HepG2 (cell line): ENCODE results near the gene CAMK2N2. TPM values are rescaled to one million over a fixed set of nuclear protein-coding genes. Genes with fewer than 3 reads are reported as not detected.

ENCODE experiments used
- HMG20B ChIP-seq: conservative IDR thresholded peaks from 2 replicates; pipeline ENCODE4 v1.6.1; 2016; ENCODE audit warnings: missing genetic modification reagents, missing compliant biosample characterization
- HOMEZ ChIP-seq: IDR thresholded peaks from 2 replicates; pipeline ENCODE4 v1.6.1; 2016; ENCODE audit warnings: low read depth
- MEIS1 ChIP-seq: sonication (generic); formaldehyde crosslinking; IDR thresholded peaks from 2 replicates; pipeline ENCODE4 v1.9.0; 2021; ENCODE audit warnings: mild to moderate bottlenecking, missing genetic modification reagents, moderate library complexity, borderline replicate concordance
- PREB ChIP-seq: sonication (generic); formaldehyde crosslinking; IDR thresholded peaks from 2 replicates; pipeline ENCODE4 v1.4.0; 2020; ENCODE audit warnings: missing genetic modification reagents
- PRMT3 ChIP-seq: sonication (generic); formaldehyde crosslinking; IDR thresholded peaks from 2 replicates; pipeline ENCODE4 v1.8.1; 2022; ENCODE audit warnings: low read depth, mild to moderate bottlenecking, moderate library complexity, missing genetic modification reagents, borderline replicate concordance
- RBAK ChIP-seq: sonication (generic); formaldehyde crosslinking; IDR thresholded peaks from 2 replicates; pipeline ENCODE4 v1.5.1; 2020; ENCODE audit warnings: mild to moderate bottlenecking, missing genetic modification reagents
- SMAD3 ChIP-seq: sonication (generic); formaldehyde crosslinking; IDR thresholded peaks from 2 replicates; pipeline ENCODE4 v1.4.0; 2020; ENCODE audit warnings: missing genetic modification reagents
- SPEN ChIP-seq: sonication (generic); formaldehyde crosslinking; IDR thresholded peaks from 2 replicates; pipeline ENCODE4 v1.5.1; 2020; ENCODE audit warnings: low read depth, mild to moderate bottlenecking, missing genetic modification reagents
- XBP1 ChIP-seq: sonication (generic); formaldehyde crosslinking; IDR thresholded peaks from 2 replicates; pipeline ENCODE4 v1.5.0; 2020; ENCODE audit warnings: missing genetic modification reagents
- ZNF205 ChIP-seq: IDR thresholded peaks from 2 replicates; pipeline ENCODE4 v1.6.1; 2018; ENCODE audit warnings: missing biosample characterization, missing genetic modification reagents
- ZNF414 ChIP-seq: sonication (generic); formaldehyde crosslinking; IDR thresholded peaks from 2 replicates; pipeline ENCODE4 v1.5.0; 2020; ENCODE audit warnings: missing genetic modification reagents
- ZNF644 ChIP-seq: IDR thresholded peaks from 2 replicates; pipeline ENCODE4 v1.6.1; 2016; ENCODE audit warnings: low read depth
- ZNF761 ChIP-seq: sonication (generic); formaldehyde crosslinking; conservative IDR thresholded peaks from 2 replicates; pipeline ENCODE4 v1.4.0; 2020; ENCODE audit warnings: mild to moderate bottlenecking, missing genetic modification reagents
- ZNF784 ChIP-seq: sonication (generic); formaldehyde crosslinking; IDR thresholded peaks from 2 replicates; pipeline ENCODE4 v1.5.1; 2020; ENCODE audit warnings: missing genetic modification reagents, mild to moderate bottlenecking, borderline replicate concordance
- polyA plus RNA-seq, 8 experiments: library from polyadenylated mRNA; depleted of rRNA in 3 of 8; stranded (reverse) in 7 of 8; unstranded in 1 of 8; fragments of >200 nt; fragmentation: Illumina TruSeq in 4 of 8; extraction: Trizol in 4 of 8; gene quantifications; 2 replicates each; pipeline versions ENCODE4 v1.2.1 to v1.2.3, GENCODE V29; 2011 to 2016; ENCODE audit warnings: low read depth in 4 of 8, missing spikeins in 1 of 8, mixed read lengths in 1 of 8; ENCODE audit not compliant: insufficient read depth in 1 of 8
- total RNA-seq, 5 experiments: library from RNA; depleted of rRNA; stranded (reverse); fragments of >200 nt; fragmentation: Illumina TruSeq; extraction: Trizol; gene quantifications; 2 replicates each; pipeline ENCODE4 v1.2.3, GENCODE V29; 2016; ENCODE audit warnings: low read depth in 1 of 5
- TF ChIP-seq, protein P1 (sequence below): sonication (generic); formaldehyde crosslinking; IDR thresholded peaks from 2 replicates; pipeline ENCODE4 v1.5.1; 2020; ENCODE audit warnings: mild to moderate bottlenecking, missing genetic modification reagents, moderate library complexity
- TF ChIP-seq, protein P2 (sequence below): sonication (generic); formaldehyde crosslinking; IDR thresholded peaks from 2 replicates; pipeline ENCODE4 v1.8.1; 2022; ENCODE audit warnings: mild to moderate bottlenecking, missing genetic modification reagents
- TF ChIP-seq, protein P3 (sequence below): IDR thresholded peaks from 2 replicates; pipeline ENCODE4 v1.6.1; 2016; ENCODE audit warnings: mild to moderate bottlenecking, missing biosample characterization, missing genetic modification reagents

Gene CAMK2N2
- total and polyA plus RNA-seq, 2 of the 13 experiments (the other 11 are each of a cell fraction or from before 2014, with no cell fraction given), result 0.12 to 0.27 TPM

DNA sequence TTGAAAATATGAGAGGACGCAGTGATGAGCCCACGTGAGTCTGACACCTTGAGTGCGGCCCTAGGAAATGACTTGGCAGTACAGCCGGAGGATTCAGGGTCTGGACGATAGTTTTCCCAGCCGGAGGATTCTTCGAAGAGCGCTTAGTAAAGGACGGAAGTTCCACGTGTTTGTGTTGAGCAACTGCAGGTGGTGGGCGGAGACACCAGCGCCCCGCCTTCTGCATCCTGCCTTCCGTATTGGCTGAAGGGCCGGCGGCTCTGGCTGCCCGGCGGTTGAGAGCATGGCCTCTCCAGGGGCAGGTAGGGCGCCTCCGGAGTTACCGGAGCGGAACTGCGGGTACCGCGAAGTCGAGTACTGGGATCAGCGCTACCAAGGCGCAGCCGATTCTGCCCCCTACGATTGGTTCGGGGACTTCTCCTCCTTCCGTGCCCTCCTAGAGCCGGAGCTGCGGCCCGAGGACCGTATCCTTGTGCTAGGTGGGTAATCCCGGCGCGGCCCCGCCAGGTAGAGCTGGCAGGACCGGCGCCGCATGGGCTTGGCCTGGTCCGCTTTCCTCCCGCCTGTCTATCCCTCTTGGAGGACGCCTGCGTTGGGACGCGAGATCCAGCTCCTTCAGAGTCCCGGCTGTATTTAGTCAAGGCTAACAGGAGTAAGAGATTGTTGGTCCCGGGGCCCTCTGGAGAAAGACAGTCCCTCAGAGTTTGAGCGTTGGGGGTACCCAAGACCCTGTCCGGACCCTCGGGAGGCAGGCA, 11.8 kb downstream of the CAMK2N2 start, which contains the start of gene EEF1AKMT4 (continued):
- no peak; the same call in 1 of the 2 replicates for TF ChIP-seq SMAD3
- TF ChIP-seq RBAK, result no peak
- no peak for TF ChIP-seq ZNF784 (CRISPR knock-in tag)
- TF ChIP-seq SPEN (CRISPR knock-in tag), result peak; percentile 40
- TF ChIP-seq, protein P1, sequence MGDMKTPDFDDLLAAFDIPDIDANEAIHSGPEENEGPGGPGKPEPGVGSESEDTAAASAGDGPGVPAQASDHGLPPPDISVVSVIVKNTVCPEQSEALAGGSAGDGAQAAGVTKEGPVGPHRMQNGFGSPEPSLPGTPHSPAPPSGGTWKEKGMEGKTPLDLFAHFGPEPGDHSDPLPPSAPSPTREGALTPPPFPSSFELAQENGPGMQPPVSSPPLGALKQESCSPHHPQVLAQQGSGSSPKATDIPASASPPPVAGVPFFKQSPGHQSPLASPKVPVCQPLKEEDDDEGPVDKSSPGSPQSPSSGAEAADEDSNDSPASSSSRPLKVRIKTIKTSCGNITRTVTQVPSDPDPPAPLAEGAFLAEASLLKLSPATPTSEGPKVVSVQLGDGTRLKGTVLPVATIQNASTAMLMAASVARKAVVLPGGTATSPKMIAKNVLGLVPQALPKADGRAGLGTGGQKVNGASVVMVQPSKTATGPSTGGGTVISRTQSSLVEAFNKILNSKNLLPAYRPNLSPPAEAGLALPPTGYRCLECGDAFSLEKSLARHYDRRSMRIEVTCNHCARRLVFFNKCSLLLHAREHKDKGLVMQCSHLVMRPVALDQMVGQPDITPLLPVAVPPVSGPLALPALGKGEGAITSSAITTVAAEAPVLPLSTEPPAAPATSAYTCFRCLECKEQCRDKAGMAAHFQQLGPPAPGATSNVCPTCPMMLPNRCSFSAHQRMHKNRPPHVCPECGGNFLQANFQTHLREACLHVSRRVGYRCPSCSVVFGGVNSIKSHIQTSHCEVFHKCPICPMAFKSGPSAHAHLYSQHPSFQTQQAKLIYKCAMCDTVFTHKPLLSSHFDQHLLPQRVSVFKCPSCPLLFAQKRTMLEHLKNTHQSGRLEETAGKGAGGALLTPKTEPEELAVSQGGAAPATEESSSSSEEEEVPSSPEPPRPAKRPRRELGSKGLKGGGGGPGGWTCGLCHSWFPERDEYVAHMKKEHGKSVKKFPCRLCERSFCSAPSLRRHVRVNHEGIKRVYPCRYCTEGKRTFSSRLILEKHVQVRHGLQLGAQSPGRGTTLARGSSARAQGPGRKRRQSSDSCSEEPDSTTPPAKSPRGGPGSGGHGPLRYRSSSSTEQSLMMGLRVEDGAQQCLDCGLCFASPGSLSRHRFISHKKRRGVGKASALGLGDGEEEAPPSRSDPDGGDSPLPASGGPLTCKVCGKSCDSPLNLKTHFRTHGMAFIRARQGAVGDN, result peak; percentile 78
- TF ChIP-seq ZNF414, result 0 out of 2 replicates have a peak, but pooled peaks have one; percentile 15
- no peak; the same call in 1 of the 2 replicates for TF ChIP-seq PRMT3 (CRISPR knock-in tag)
- no peak for TF ChIP-seq ZNF205 (CRISPR knock-in tag)
- TF ChIP-seq, protein P2, sequence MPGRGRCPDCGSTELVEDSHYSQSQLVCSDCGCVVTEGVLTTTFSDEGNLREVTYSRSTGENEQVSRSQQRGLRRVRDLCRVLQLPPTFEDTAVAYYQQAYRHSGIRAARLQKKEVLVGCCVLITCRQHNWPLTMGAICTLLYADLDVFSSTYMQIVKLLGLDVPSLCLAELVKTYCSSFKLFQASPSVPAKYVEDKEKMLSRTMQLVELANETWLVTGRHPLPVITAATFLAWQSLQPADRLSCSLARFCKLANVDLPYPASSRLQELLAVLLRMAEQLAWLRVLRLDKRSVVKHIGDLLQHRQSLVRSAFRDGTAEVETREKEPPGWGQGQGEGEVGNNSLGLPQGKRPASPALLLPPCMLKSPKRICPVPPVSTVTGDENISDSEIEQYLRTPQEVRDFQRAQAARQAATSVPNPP, result no peak
- TF ChIP-seq ZNF644, result no peak
- TF ChIP-seq HOMEZ, result no peak
- TF ChIP-seq, protein P3, sequence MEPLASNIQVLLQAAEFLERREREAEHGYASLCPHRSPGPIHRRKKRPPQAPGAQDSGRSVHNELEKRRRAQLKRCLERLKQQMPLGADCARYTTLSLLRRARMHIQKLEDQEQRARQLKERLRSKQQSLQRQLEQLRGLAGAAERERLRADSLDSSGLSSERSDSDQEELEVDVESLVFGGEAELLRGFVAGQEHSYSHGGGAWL (CRISPR knock-in tag), result peak; percentile 73
- TF ChIP-seq HMG20B, result 0 out of 2 replicates have a peak, but pooled peaks have one; percentile 31
- peak; percentile 54; the same call in 1 of the 2 replicates for TF ChIP-seq MEIS1 (CRISPR knock-in tag)
- no peak for TF ChIP-seq ZNF761
- TF ChIP-seq XBP1 (CRISPR knock-in tag), result no peak
- TF ChIP-seq PREB (CRISPR knock-in tag), result no peak
